GM20000 (cell line): ENCODE data around the gene PTK6.

Source experiments
- DNase-seq: peaks from one replicate; pipeline ENCODE4 v3.0.0; 2012; ENCODE audit warnings: low spot score
- TF ChIP-seq, protein P1 (sequence below): IDR thresholded peaks from 2 replicates; pipeline ENCODE4 v1.5.1; 2012; ENCODE audit warnings: mild to moderate bottlenecking, control low read depth; ENCODE audit errors: extremely low read depth, missing control alignments

Gene PTK6

DNA sequence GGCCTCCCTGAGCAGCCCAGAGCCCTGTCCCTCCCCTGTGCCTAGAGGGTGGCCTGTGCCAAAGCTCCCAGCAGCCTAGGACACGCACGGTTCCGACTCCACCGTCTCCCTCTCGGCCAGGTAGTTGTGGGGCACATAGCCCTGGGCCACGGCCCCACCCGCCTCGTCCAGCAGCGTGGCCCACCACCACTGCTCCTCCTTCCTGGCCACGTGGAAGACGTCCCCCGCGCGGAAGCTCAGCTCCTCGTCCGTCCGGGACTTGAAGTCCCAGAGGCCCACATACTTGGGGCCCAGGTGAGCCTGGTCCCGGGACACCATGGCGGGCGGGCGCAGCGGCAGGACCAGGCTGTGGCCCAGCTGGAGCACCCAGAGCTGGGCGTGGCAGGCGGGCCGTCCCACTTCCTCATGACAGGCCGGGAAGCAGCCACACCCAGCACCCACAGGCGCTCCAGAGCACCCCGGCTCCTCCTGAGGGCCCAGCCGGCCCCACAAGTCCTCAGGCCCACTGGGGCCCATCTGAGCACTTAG is at the start of gene PTK6:
Gene PTK6 (minus strand): TSS at position 380 of the 528 bp plus-strand sequence. CDS start 62 bp downstream, at position 318.
- peak; percentile 83 for DNase-seq

GRCh38 chr20:63586797-63587196 is 49.6 kb upstream of the PTK6 start:
- DNase-seq: no peak
- TF ChIP-seq, protein P1, sequence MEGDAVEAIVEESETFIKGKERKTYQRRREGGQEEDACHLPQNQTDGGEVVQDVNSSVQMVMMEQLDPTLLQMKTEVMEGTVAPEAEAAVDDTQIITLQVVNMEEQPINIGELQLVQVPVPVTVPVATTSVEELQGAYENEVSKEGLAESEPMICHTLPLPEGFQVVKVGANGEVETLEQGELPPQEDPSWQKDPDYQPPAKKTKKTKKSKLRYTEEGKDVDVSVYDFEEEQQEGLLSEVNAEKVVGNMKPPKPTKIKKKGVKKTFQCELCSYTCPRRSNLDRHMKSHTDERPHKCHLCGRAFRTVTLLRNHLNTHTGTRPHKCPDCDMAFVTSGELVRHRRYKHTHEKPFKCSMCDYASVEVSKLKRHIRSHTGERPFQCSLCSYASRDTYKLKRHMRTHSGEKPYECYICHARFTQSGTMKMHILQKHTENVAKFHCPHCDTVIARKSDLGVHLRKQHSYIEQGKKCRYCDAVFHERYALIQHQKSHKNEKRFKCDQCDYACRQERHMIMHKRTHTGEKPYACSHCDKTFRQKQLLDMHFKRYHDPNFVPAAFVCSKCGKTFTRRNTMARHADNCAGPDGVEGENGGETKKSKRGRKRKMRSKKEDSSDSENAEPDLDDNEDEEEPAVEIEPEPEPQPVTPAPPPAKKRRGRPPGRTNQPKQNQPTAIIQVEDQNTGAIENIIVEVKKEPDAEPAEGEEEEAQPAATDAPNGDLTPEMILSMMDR: no peak

More for the DNA sequence above, at the start of gene PTK6:
- TF ChIP-seq, protein P1: no peak

- TF ChIP-seq, protein P1: no peak
- no peak for DNase-seq
Observed at GRCh38 chr20:63585616-63586565, 48.7 kb upstream of the PTK6 start.

DNA sequence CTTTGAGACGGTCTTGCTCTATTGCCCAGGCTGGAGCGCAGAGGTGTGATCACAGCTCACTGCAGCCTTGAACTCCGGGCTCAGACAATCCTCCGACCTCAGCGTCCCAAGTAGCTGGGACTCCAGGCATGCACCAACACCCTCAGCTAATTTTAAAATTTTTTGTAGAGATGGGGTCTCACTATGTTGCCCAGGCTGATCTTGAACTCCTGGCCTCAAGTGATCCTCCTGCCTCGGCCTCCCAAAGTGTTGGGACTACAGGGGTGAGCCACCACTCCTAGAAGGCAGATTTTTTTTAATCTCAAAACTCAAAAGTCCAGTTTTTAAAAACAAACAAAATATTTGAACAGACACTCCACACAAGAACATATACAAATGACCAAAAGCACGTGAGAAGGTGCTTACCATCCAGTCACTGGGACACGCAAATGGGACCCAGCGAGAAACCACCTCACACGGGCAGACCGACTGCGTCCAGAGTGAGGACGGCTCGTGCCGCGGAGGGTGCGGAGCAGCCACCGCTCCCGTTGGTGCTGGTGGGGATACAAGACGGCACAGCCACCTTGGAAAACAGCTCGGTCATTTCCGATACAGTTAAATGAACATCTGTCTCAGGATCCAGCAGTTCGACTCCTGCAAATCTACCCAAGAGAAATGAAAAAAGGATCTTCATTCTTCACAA is 45.3 kb upstream of the PTK6 start:
- no peak for DNase-seq
- TF ChIP-seq, protein P1: no peak

- TF ChIP-seq, protein P1: peak; percentile 46
- peak; percentile 78 for DNase-seq
Observed at GRCh38 chr20:63580796-63581461, 43.8 kb upstream of the PTK6 start.

DNA sequence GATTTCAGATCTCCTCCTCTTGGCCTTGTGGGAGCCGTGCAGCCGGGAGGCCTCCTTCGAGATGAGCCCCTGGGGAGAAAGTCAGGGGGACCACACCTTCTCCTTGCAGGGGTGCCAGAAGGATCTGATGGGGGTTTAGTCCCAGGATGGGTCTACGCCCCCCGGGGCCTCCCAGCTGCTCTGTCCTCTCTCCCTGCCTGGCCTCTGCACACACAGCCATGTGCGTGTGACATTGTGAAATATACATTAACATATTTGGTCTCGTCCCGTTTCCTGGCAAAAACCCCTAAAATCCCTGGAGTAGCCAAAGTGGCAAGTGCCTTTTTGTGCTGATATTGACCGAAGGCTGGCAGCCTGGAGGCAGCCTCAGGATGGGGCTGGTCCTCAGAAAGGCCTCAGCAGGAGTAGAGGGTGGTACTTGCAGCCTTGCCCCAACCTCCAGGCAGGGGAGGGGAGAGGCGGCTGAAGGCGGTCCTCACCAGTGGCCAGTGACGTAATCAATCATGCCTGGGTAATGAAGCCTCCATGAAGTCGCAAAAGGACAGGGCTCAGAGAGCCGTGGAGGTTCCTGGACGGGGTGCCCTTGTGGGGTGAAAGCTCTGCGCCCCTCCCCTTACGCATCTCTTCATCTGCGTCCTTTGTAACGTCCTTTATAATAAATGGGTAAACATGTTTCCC is 42.0 kb upstream of the PTK6 start:
- DNase-seq: no peak

More for the DNA sequence above, 42.0 kb upstream of the PTK6 start:
- TF ChIP-seq, protein P1: no peak
